Smooth muscle cell (in vitro differentiated cells): ENCODE data around the gene THSD7B. TPM values are rescaled to one million over a fixed set of nuclear protein-coding genes. Genes with fewer than 3 reads are reported as not detected.

Experiments
- DNase-seq: peaks from one replicate; lab custom pipeline; 2025; ENCODE audit not compliant: unreplicated experiment; lab: John Stamatoyannopoulos, UW
- H2AFZ ChIP-seq: fragments of 200-600 bp; sonication (generic); 2 replicates; pipeline ENCODE4 v1.6.0; 2016; ENCODE audit warnings: antibody characterized with exemption, low read depth, mild to moderate bottlenecking
- H3F3A ChIP-seq: fragments of 200-600 bp; sonication (generic); 2 replicates; pipeline ENCODE4 v1.6.0; 2017; ENCODE audit warnings: antibody characterized with exemption, low read depth
- H3K27ac ChIP-seq: fragments of 200-600 bp; sonication (generic); 2 replicates; pipeline ENCODE4 v1.5.1; 2016; ENCODE audit warnings: low read depth, mild to moderate bottlenecking
- H3K27me3 ChIP-seq: fragments of 200-600 bp; sonication (generic); 2 replicates; pipeline ENCODE4 v1.6.1; 2016; ENCODE audit warnings: low read depth, mild to moderate bottlenecking
- H3K36me3 ChIP-seq: fragments of 200-600 bp; sonication (generic); 2 replicates; pipeline ENCODE4 v1.5.1; 2016; ENCODE audit warnings: low read depth
- H3K4me1 ChIP-seq: fragments of 200-600 bp; sonication (generic); 2 replicates; pipeline ENCODE4 v1.5.1; 2016; ENCODE audit warnings: low read depth
- H3K4me2 ChIP-seq: fragments of 200-600 bp; sonication (generic); 2 replicates; pipeline ENCODE4 v1.6.0; 2016; ENCODE audit warnings: mild to moderate bottlenecking
- H3K4me3 ChIP-seq: fragments of 200-600 bp; sonication (generic); 2 replicates; pipeline ENCODE4 v1.5.1; 2016; ENCODE audit warnings: mild to moderate bottlenecking
- H3K79me2 ChIP-seq: fragments of 200-600 bp; sonication (generic); 2 replicates; pipeline ENCODE4 v1.6.0; 2016; ENCODE audit warnings: low read depth, mild to moderate bottlenecking
- H3K9ac ChIP-seq: fragments of 200-600 bp; sonication (generic); 2 replicates; pipeline ENCODE4 v1.6.0; 2016; ENCODE audit warnings: low read depth
- H3K9me3 ChIP-seq: fragments of 200-600 bp; sonication (generic); replicated peaks from 2 replicates; pipeline ENCODE4 v1.5.1; 2016; ENCODE audit warnings: low read depth
- H4K20me1 ChIP-seq: fragments of 200-600 bp; sonication (generic); 2 replicates; pipeline ENCODE4 v1.6.0; 2016; ENCODE audit warnings: low read depth
- WGBS: methylation state at CpG from one replicate; pipeline ENCODE4 v1.1.7; 2016; ENCODE audit warnings: low lambda C conversion rate; 5-methylcytosine and 5-hydroxymethylcytosine counted together
- polyA plus RNA-seq: library from polyadenylated mRNA; unstranded; fragments of >200 nt; fragmentation: Nextera tagmentation; extraction: Ambion mirVana; gene quantifications from 2 replicates; pipeline ENCODE4 v1.2.1, GENCODE V29; 2016
- total RNA-seq: library from RNA; depleted of rRNA; stranded (reverse); fragments of >200 nt; gene quantifications from 2 replicates; pipeline ENCODE4 v1.2.3, GENCODE V29; 2014
- TF ChIP-seq, protein P1 (sequence below): fragments of 200-600 bp; sonication (generic); IDR thresholded peaks from 2 replicates; pipeline ENCODE4 v1.5.1; 2017; ENCODE audit warnings: borderline replicate concordance, mild to moderate bottlenecking, antibody characterized with exemption; ENCODE audit not compliant: insufficient read depth, poor library complexity, severe bottlenecking

THSD7B gene
- total and polyA plus RNA-seq, 2 experiments from 2014 or later = not detected

DNA sequence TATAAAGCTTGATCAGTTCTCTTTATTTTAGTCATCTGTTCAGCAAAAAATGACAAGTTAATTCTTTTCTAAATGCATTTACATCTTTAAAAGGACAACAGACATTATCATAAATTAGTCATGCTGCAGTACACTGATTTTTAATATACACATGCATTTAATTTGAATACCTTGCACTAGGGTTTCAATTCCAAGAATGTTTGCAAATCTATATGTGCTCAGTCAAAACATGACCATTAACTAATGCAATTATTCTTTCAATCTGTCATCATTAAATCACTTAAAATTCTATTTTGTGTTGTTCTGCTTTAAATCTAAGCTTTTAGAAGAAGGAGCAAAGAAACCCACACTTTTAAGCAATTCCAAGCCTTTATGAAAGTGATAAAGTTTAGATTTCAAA lies 342.6 kb downstream of the THSD7B start:
- Histone ChIP-seq H3K9me3 (no peaks in the 10 kb centered on the region), H2AFZ (no peak overlapping the region), H3K27ac (no peak overlapping the region), H4K20me1 (no peaks in the 10 kb centered on the region), H3K27me3 (no peaks in the 10 kb centered on the region), H3K9ac (no peak overlapping the region), H3K36me3 (no peaks in the 10 kb centered on the region), H3K4me3 (no peak overlapping the region), H3K4me2 (no peak overlapping the region), H3K4me1 (no peaks in the 10 kb centered on the region), H3K79me2 (no peaks in the 10 kb centered on the region), H3F3A (no peaks in the 10 kb centered on the region)
- no peak for DNase-seq
- TF ChIP-seq, protein P1, sequence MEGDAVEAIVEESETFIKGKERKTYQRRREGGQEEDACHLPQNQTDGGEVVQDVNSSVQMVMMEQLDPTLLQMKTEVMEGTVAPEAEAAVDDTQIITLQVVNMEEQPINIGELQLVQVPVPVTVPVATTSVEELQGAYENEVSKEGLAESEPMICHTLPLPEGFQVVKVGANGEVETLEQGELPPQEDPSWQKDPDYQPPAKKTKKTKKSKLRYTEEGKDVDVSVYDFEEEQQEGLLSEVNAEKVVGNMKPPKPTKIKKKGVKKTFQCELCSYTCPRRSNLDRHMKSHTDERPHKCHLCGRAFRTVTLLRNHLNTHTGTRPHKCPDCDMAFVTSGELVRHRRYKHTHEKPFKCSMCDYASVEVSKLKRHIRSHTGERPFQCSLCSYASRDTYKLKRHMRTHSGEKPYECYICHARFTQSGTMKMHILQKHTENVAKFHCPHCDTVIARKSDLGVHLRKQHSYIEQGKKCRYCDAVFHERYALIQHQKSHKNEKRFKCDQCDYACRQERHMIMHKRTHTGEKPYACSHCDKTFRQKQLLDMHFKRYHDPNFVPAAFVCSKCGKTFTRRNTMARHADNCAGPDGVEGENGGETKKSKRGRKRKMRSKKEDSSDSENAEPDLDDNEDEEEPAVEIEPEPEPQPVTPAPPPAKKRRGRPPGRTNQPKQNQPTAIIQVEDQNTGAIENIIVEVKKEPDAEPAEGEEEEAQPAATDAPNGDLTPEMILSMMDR = no peak

DNA sequence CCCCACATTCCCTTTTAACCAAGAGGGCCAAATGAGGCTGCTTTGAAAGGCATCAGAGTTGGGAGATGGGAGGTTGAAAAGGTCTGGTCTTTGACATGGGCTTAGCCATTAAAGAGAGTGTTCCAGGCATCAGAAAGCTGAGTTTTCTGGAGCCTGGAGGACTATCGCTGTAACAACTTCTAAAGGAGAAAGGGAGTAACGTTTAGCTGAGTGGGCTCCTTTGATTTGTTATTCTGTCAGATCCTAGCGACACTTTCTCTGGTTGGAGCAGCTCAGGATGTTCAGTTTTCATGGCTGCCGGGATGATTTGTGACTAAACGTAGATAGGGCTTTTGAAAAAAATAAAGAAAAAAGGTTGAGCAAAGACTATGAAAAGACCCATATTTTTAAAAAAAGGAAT lies 346.6 kb downstream of the THSD7B start:
- TF ChIP-seq, protein P1 = no peak
- Histone ChIP-seq H3K27ac (no peak overlapping the region), H3K9ac (no peak overlapping the region), H3F3A (no peaks in the 10 kb centered on the region), H3K4me3 (no peak overlapping the region), H4K20me1 (no peaks in the 10 kb centered on the region), H3K27me3 (no peaks in the 10 kb centered on the region), H2AFZ (no peak overlapping the region), H3K4me1 (no peaks in the 10 kb centered on the region), H3K79me2 (no peaks in the 10 kb centered on the region), H3K36me3 (no peaks in the 10 kb centered on the region), H3K9me3 (no peaks in the 10 kb centered on the region), H3K4me2 (no peak overlapping the region)
- WGBS = 88% methylated on average over 5 of the region's 5 CpGs
- DNase-seq = no peak

DNA sequence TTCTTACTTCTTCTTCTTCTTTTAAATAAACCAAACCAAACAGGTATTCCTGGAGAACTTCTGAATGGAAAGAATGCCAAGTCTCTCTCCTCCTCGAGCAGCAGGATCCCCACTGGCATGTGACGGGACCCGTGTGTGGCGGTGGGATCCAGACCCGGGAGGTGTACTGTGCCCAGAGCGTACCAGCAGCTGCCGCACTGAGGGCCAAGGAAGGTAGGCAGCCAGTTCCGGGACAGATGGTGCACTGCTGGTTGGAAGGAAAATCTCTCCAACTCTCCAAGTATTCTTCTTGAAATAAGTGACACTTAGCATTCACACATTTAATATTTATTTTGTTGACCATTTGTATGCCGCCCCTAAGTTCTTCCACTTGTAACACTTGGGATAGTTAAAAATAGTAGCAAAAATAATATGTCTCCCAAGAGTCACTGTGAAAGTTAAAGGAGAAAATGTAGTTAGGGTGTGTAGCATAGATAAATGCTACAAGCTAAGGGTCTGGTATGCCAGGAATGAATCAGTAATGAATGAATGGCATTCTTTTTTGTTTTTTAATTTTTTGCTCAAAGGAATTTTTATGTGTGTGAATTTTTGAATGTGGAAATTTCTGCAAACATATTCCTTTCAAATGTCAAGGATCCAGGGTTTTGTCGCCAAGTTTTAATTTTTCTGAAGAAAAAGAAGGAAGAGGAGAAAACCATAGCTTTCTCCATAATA lies 349.9 kb downstream of the THSD7B start:
- TF ChIP-seq, protein P1 = no peak
- Histone ChIP-seq H3K4me3 (no peak overlapping the region), H3F3A (no peaks in the 10 kb centered on the region), H3K9me3 (no peaks in the 10 kb centered on the region), H3K9ac (no peak overlapping the region), H3K27me3 (no peaks in the 10 kb centered on the region), H3K4me1 (no peaks in the 10 kb centered on the region), H3K79me2 (no peaks in the 10 kb centered on the region), H3K36me3 (no peaks in the 10 kb centered on the region), H2AFZ (no peak overlapping the region), H4K20me1 (no peaks in the 10 kb centered on the region), H3K27ac (no peak overlapping the region), H3K4me2 (no peak overlapping the region)
- DNase-seq = no peak
- 93% methylated on average over 10 of the region's 10 CpGs for WGBS

DNA sequence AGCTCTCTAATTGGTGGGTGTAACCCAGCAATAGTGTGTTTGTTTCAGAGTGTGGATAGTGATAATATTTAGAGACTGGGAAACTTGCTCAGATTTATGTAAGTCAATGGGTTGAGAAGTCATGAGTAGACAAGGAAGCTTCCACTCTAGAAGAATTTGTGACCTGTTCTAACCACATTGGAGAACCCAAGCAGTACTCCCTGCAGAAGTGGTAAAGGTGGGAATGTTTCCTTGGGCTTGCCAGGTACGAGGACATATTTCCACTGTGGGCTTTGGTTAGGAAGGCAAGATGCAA lies 350.4 kb downstream of the THSD7B start:
- H3K4me2 ChIP-seq = no peak overlapping the region
- TF ChIP-seq, protein P1 = no peak
- DNase-seq = no peak
- H3K9me3 ChIP-seq = no peaks in the 10 kb centered on the region
- H3K27ac ChIP-seq = no peak overlapping the region
- H2AFZ ChIP-seq = no peak overlapping the region
- H3K4me3 ChIP-seq = no peak overlapping the region
- H4K20me1 ChIP-seq = no peaks in the 10 kb centered on the region
- H3K79me2 ChIP-seq = no peaks in the 10 kb centered on the region
- H3K27me3 ChIP-seq = no peaks in the 10 kb centered on the region
- H3K4me1 ChIP-seq = no peaks in the 10 kb centered on the region
- H3K36me3 ChIP-seq = no peaks in the 10 kb centered on the region
- 88% methylated on average over 1 of the region's 1 CpG for WGBS
- H3F3A ChIP-seq = no peaks in the 10 kb centered on the region
- H3K9ac ChIP-seq = no peak overlapping the region
